Right ventricle myocardium superior (tissue), 1 donor: ENCODE measurements around the gene GBP4. TPM values are rescaled to one million over a fixed set of nuclear protein-coding genes. Genes with fewer than 3 reads are reported as not detected.
"Not testable (repeated sequence)": the region's sequence is repeated elsewhere in the genome, so short reads cannot be mapped to it uniquely, and the experiment has no call there.

Experiments
- ATAC-seq: fragments of 200-7000 bp; cut with Tn5 transposase; one replicate; pipeline ENCODE4 v1.9.1; 2020; ENCODE audit warnings: mild to moderate bottlenecking; ENCODE audit not compliant: poor library complexity
- DNase-seq: peaks from one replicate; pipeline ENCODE4 v3.0.0-alpha.2; 2020
- intact Hi-C: fragments of 100-400 bp; cut with DNase I; formaldehyde crosslinking; loops from one replicate; pipeline ENCODE4 v1.11.2; 2022
- long read RNA-seq: library from polyadenylated mRNA; unstranded; transcript quantifications from one replicate; pipeline ENCODE4 v2.0.0, GENCODE V29; 2021
- total RNA-seq: library from RNA; stranded (reverse); fragmentation: NEBNext Ultra II Directional; extraction: Animal tissue kit (Norgen Biotek cat#: 25700); gene quantifications from one replicate; pipeline ENCODE4 v1.2.1, GENCODE V29; 2021
- donor health status: DM: no; HTN: yes; CAD: no; lungs with severe emphysema.

Gene GBP4
- total RNA-seq = 7.4 TPM
- long read RNA-seq, full-length matches to known transcripts = 4 of 7 reads
- long read RNA-seq, partial matches to known transcripts = 0 of 7 reads
- long read RNA-seq, other reads (novel, unspliced or antisense) = 3 of 7 reads

GRCh38 chr1:89198491-89199072 lies at the start of gene GBP4:
GBP4 (minus strand) TSS chr1:89198942; CDS start chr1:89198834, 108 bp downstream.
- peak; percentile 80 for ATAC-seq
- intact Hi-C loops = no loop called here
- DNase-seq = peak; percentile 53

- ATAC-seq = no peak
- intact Hi-C loops = no loop called here
- no peak for DNase-seq
These were observed 44.3 kb upstream of the GBP4 start for GRCh38 chr1:89243046-89243445.

GRCh38 chr1:89221341-89221740 lies 22.6 kb upstream of the GBP4 start:
- no peak for ATAC-seq
- DNase-seq = no peak
- intact Hi-C loops = no loop called here

GRCh38 chr1:89219851-89220250 lies 21.1 kb upstream of the GBP4 start:
- intact Hi-C loops, ATAC-seq, DNase-seq: not testable (repeated sequence)

GRCh38 chr1:89218941-89219340 lies 20.2 kb upstream of the GBP4 start:
- ATAC-seq, intact Hi-C loops, DNase-seq: not testable (repeated sequence)

- no peak for DNase-seq
- ATAC-seq = no peak
- intact Hi-C loops = no loop called here
These were observed 14.6 kb upstream of the GBP4 start for GRCh38 chr1:89213347-89213746.

- no peak for ATAC-seq
- intact Hi-C loops = no loop called here
- DNase-seq = no peak
These were observed 12.4 kb upstream of the GBP4 start for GRCh38 chr1:89211035-89211634.

- no peak for DNase-seq
- ATAC-seq = no peak
- intact Hi-C loops = no loop called here
These were observed 7.6 kb upstream of the GBP4 start for GRCh38 chr1:89206373-89206772.

GRCh38 chr1:89203166-89203565 lies 4.4 kb upstream of the GBP4 start:
- DNase-seq = no peak
- intact Hi-C loops = no loop called here
- ATAC-seq = no peak

- DNase-seq (no peak), ATAC-seq (no peak)
- intact Hi-C loops = no loop called here
These were observed 2.5 kb upstream of the GBP4 start for GRCh38 chr1:89201106-89201794.

- no peak for DNase-seq
- intact Hi-C loops = no loop called here
- ATAC-seq = peak; percentile 47
These were observed 1.9 kb upstream of the GBP4 start for GRCh38 chr1:89200663-89201062.

- intact Hi-C loops = no loop called here
- DNase-seq (no peak), ATAC-seq (no peak)
These were observed 836 bp upstream of the GBP4 start for GRCh38 chr1:89199525-89200031.

GRCh38 chr1:89198081-89198480 lies 661 bp downstream of the GBP4 start:
- peak; percentile 22 for ATAC-seq
- intact Hi-C loops = no loop called here
- no peak for DNase-seq

- DNase-seq (no peak), ATAC-seq (no peak)
- intact Hi-C loops = no loop called here
These were observed 3.3 kb downstream of the GBP4 start for GRCh38 chr1:89195476-89195875.

- intact Hi-C loops = no loop called here
- DNase-seq (no peak), ATAC-seq (no peak)
These were observed 7.4 kb downstream of the GBP4 start for GRCh38 chr1:89191314-89191713.

GRCh38 chr1:89190017-89190416 lies 8.7 kb downstream of the GBP4 start:
- DNase-seq (no peak), ATAC-seq (no peak)
- intact Hi-C loops = no loop called here

GRCh38 chr1:89179343-89179742 lies 19.4 kb downstream of the GBP4 start:
- intact Hi-C loops = no loop called here
- ATAC-seq (no peak), DNase-seq (no peak)

GRCh38 chr1:89176971-89177370 lies 21.8 kb downstream of the GBP4 start:
- ATAC-seq = no peak
- no peak for DNase-seq
- intact Hi-C loops = no loop called here

- ATAC-seq (no peak), DNase-seq (no peak)
- intact Hi-C loops = no loop called here
These were observed 23.0 kb downstream of the GBP4 start, which contains the start of gene GBP7 for GRCh38 chr1:89175601-89176256. GBP7 (minus strand) TSS chr1:89176003; CDS start chr1:89171935, 4,068 bp downstream.
